HS-27A (cell line): ENCODE measurements around the gene WDSUB1.
A peak's percentile ranks its signal among the peaks of the same experiment; 100 is the strongest.

Experiments
- DNase-seq: peaks from one replicate; pipeline ENCODE4 v3.0.0-alpha.2; 2012; ENCODE audit warnings: low read depth, missing footprints

The WDSUB1 gene, protein sequence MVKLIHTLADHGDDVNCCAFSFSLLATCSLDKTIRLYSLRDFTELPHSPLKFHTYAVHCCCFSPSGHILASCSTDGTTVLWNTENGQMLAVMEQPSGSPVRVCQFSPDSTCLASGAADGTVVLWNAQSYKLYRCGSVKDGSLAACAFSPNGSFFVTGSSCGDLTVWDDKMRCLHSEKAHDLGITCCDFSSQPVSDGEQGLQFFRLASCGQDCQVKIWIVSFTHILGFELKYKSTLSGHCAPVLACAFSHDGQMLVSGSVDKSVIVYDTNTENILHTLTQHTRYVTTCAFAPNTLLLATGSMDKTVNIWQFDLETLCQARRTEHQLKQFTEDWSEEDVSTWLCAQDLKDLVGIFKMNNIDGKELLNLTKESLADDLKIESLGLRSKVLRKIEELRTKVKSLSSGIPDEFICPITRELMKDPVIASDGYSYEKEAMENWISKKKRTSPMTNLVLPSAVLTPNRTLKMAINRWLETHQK

GRCh38 chr2:159285929-159286708, at the start of gene WDSUB1:
TSS of gene WDSUB1 (minus strand) at chr2:159286703. CDS start at chr2:159283069, 3,634 bp downstream.
- no peak for DNase-seq

- no peak for DNase-seq
Measured at GRCh38 chr2:159326569-159327255, 40.2 kb upstream of the WDSUB1 start.

- DNase-seq, result no peak
Measured at GRCh38 chr2:159322419-159322818, 35.9 kb upstream of the WDSUB1 start.

- DNase-seq, result no peak
Measured at GRCh38 chr2:159317392-159318088, 31.0 kb upstream of the WDSUB1 start.

DNA sequence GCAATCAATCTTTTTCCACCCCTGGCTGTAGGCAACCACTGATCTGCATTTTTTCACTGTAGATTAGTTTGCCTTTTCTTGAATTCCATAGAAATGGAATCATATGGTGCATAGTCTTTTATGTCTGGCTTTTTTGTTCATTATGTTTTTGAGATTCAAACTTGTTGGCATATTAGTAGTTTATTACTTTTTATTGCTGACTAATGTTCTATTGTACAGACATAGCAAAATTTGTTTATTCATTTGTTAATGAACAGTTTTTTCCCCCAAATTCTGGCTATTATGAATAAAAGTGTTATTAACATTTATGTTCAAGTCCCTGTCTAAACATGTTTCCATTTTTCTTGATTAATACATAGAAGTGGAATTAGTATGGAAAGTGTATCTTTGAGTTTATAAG, 21.4 kb upstream of the WDSUB1 start:
- DNase-seq, result no peak

- DNase-seq, result no peak
Measured at GRCh38 chr2:159300586-159300985, 14.1 kb upstream of the WDSUB1 start.

- DNase-seq, result no peak
Measured at GRCh38 chr2:159298967-159299366, 12.5 kb upstream of the WDSUB1 start.

DNA sequence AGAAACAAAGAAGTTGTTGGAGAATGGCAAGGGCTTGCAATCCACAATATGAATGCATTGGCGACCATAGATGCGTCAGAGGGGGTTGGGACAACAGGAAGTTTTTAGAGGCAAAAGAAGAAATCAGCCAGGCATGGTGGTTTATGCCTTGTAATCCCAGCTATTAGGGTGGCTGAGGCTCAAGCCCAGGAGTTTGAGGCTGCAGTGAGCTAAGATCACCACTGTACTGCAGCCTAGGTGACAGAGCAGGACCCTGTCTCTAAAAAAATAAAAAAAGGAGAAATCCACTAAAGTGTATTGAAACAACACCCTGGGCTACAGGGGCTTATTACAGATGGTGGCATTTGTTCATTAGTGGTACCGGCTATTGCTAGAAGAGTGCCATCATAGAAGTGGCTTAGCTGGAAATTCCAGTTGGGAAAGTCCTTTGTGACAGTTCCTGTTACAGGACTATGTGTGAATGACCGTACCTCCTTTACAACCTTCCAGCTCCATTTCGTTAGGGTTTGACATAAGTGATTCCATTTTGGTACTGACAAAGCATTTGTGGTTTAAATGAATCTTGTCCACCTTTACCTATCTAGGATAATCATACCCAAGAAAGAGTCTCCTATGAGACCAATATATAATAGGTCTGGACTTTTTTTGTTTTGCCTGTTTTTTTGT, 10.7 kb upstream of the WDSUB1 start:
- DNase-seq, result no peak

DNA sequence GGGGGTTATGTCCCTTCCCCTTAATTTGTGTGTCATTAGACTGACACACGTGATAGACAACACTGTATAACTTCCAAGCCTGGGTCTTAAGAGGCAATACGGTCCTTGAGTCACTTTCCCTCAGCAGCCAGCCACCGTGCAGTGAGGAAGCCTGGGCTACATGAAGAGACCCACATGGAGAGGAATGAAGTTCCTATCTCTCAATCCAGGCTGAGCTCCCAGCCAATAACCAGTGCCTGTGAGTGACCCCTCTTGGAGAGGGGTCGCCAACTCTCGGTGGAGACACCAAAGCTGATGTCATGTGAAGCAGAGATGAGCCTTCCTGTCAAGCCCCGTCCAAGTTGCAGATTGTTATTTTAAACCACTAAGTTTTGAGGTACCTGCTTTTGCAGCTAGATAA, 5.7 kb upstream of the WDSUB1 start:
- no peak for DNase-seq

- no peak for DNase-seq
Measured at GRCh38 chr2:159290289-159290907, 3.9 kb upstream of the WDSUB1 start.

GRCh38 chr2:159287733-159288132, 1.2 kb upstream of the WDSUB1 start:
- no peak for DNase-seq

DNA sequence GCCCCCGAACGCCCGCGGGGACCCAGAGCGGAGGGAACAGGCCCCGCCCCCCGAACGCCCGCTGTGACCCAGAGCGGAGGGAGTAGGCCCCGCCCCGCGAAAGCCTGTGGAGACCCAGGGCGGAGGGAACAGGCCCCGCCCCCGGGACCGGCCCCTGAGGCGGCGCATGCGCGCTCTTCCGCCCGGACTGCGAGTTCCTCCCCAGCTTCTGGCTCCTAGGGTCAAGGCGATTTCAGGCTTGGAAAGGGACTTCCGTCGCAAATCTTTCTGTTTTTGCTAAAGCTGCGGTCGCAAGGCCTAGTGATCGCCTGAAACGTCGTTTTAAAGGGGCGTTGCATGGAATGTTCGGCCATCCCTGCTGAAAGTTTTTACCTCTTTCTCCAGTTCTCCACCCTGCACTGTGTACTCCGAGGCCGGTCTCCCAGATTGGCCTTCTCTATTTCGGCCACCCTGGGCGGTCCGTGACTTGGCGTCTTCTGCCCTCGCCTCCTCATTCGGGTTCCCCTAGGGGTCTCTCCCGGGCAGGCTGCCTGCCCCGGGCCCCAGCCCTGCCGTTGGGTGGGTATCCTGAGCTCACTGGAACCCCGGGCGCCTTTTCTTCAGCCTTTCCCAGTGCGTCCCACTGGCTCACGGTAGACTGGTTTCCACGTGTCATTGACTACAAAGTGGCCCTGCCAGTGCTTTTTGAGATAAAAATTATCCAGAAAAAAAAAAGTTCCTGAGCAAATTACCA, 372 bp upstream of the WDSUB1 start:
- DNase-seq, result peak; percentile 69

DNA sequence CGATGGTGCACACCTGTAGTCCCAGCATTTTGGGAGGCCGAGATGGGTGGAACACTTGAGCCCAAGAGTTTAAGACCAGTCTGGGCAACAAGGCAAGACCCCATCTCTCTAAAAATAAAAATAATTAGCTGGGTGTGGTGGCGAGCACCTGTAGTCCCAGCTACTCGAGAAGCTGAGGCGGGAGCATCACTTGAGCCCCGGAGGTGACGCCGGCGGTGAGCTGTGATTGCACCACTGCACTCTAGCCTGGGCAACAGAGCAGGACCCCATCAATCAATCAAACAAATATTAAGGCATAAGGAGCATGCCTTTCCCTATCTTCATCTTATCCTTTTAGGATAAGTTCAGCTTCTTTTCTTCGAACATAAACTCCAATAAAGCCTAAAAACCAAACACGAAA, 1.1 kb downstream of the WDSUB1 start:
- no peak for DNase-seq

DNA sequence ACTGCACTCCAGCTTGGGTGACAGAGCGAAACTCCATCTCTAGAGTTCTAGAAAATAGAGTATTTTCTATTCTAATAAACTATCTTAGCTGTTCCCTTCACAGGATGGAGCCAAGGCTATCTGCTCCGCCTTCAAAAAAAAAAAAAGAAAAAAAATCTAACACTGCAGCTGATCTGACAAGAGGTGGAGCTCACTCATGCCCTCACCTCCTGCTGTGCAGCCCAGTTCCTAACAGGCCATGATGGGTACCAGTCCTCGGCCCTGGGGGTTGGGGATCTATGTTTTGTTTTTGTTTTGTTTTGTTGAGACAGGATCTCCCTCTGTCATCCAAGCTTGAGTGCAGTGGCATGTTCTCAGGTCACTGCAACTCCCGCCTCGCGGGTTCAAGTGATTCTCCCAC, 3.0 kb downstream of the WDSUB1 start:
- DNase-seq, result no peak

GRCh38 chr2:159281002-159281401, 5.5 kb downstream of the WDSUB1 start:
- no peak for DNase-seq

GRCh38 chr2:159279700-159280099, 6.8 kb downstream of the WDSUB1 start:
- no peak for DNase-seq

- DNase-seq, result no peak
Measured at GRCh38 chr2:159275111-159275510, 11.4 kb downstream of the WDSUB1 start.

DNA sequence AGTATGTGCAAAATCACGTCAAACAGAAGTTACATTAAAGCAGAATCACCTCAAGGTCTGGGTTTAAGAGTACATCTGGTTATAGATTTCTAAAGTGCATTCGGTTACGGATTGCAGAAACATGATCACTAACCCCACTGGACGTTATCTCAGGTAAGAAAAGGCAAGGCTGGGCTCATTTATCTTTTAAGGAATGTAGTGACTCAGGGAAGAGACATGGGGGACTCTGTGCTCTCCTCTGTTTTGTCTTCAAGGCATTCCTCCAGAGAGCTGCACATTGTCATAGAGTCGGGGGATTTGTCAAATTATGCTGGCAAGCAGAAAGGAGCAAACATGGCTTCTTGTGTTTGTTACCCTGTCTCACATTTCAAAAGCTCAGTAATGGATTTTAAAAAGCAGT, 14.3 kb downstream of the WDSUB1 start:
- DNase-seq, result no peak

DNA sequence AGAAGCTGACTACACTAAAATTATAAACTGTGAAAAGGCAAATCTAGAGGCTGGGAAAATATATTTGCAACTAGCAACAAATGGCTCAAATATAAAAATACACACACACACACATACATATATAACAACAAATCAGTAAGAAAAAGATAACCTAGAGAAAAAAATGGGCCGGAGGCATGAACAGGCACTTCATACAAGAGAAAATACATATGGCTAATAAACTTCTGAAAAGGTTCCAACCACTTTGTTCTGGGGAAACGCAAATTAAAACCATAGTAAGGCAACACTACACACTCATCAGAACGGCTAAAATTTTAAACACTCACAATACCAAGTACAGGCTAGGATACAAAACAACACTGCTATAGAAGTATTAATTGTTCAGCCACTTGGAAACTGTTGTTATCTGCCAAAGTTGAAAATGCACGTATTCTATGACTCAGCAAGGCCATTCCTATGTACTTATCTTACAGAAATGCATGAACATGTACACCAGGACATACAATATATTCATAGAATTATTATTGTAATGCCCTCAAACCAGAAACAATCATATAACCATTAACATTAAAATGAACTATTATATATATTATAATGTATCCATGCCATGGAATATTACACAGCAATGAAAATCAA, 15.6 kb downstream of the WDSUB1 start:
- no peak for DNase-seq

DNA sequence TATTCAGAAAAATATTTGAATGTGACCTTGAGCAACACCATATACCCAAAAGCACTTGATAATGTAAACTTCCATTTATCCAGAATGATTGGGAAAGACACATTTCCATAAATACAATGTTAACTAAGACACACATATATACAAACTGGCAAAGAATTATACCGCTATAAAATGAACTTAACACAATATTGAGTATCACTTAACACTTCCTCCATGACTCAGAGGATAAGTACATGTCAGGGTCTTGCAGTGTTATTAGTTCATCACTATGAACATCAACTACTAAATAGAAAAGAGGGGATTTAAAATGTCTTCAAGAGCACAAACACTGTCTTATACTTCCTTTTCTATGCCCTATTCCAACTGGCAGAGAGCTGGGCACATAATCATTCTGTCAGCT, 18.6 kb downstream of the WDSUB1 start:
- no peak for DNase-seq
